Measurements from ENCODE around the gene ZNF22.

Gene ZNF22

GRCh38 chr10:45000752-45001380 is at the start of gene ZNF22:
ZNF22 (plus strand) TSS chr10:45000923; CDS start chr10:45003369, 2,446 bp downstream.
- FAIRE-seq = no peak
- DNase-seq (ENCODE audit: insufficient read length, low spot score) = peak; percentile 45
- TF ChIP-seq POLR2A (IDR thresholded peaks at IDR 0.05; ENCODE audit: low read depth, low read length) = peak; percentile 51

- DNase-seq (ENCODE audit: insufficient read length, low spot score) (no peak), FAIRE-seq (no peak)
- no peak for TF ChIP-seq POLR2A (IDR thresholded peaks at IDR 0.05; ENCODE audit: low read depth, low read length)
Measured at GRCh38 chr10:44951576-44952226, 49.0 kb upstream of the ZNF22 start.

- no peak for FAIRE-seq
- no peak for TF ChIP-seq POLR2A (IDR thresholded peaks at IDR 0.05; ENCODE audit: low read depth, low read length)
- DNase-seq (ENCODE audit: insufficient read length, low spot score) = no peak
Measured at GRCh38 chr10:44952779-44953231, 47.9 kb upstream of the ZNF22 start.

GRCh38 chr10:44954042-44954441 is 46.7 kb upstream of the ZNF22 start:
- DNase-seq (ENCODE audit: insufficient read length, low spot score) = no peak

GRCh38 chr10:44954962-44955361 is 45.8 kb upstream of the ZNF22 start:
- DNase-seq (ENCODE audit: insufficient read length, low spot score) = no peak
- no peak for TF ChIP-seq POLR2A (IDR thresholded peaks at IDR 0.05; ENCODE audit: low read depth, low read length)
- FAIRE-seq = no peak

More at GRCh38 chr10:44954042-44954441, 46.7 kb upstream of the ZNF22 start:
- TF ChIP-seq POLR2A (IDR thresholded peaks at IDR 0.05; ENCODE audit: low read depth, low read length) = no peak
- no peak for FAIRE-seq

- no peak for TF ChIP-seq POLR2A (IDR thresholded peaks at IDR 0.05; ENCODE audit: low read depth, low read length)
- DNase-seq (ENCODE audit: insufficient read length, low spot score) (no peak), FAIRE-seq (no peak)
Measured at GRCh38 chr10:44955413-44956070, 45.2 kb upstream of the ZNF22 start.

GRCh38 chr10:44956226-44956625 is 44.5 kb upstream of the ZNF22 start:
- no peak for TF ChIP-seq POLR2A (IDR thresholded peaks at IDR 0.05; ENCODE audit: low read depth, low read length)
- DNase-seq (ENCODE audit: insufficient read length, low spot score) (no peak), FAIRE-seq (no peak)

GRCh38 chr10:44956717-44957706 is 43.7 kb upstream of the ZNF22 start:
- DNase-seq (ENCODE audit: insufficient read length, low spot score) = no peak
- no peak for FAIRE-seq
- TF ChIP-seq POLR2A (IDR thresholded peaks at IDR 0.05; ENCODE audit: low read depth, low read length) = no peak

GRCh38 chr10:44958196-44958897 is 42.4 kb upstream of the ZNF22 start:
- DNase-seq (ENCODE audit: insufficient read length, low spot score) = peak; percentile 69
- TF ChIP-seq POLR2A (IDR thresholded peaks at IDR 0.05; ENCODE audit: low read depth, low read length) = no peak
- no peak for FAIRE-seq

- DNase-seq (ENCODE audit: insufficient read length, low spot score) = no peak
- no peak for TF ChIP-seq POLR2A (IDR thresholded peaks at IDR 0.05; ENCODE audit: low read depth, low read length)
- no peak for FAIRE-seq
Measured at GRCh38 chr10:44958898-44959246, 41.9 kb upstream of the ZNF22 start.

- FAIRE-seq (no peak), DNase-seq (ENCODE audit: insufficient read length, low spot score) (peak; percentile 85)
- peak; percentile 49 for TF ChIP-seq POLR2A (IDR thresholded peaks at IDR 0.05; ENCODE audit: low read depth, low read length)
Measured at GRCh38 chr10:44959247-44960087, 41.3 kb upstream of the ZNF22 start, which contains the start of gene RASSF4. RASSF4 (plus strand) TSS chr10:44959802; CDS start chr10:44970203, 10,401 bp downstream.

- no peak for DNase-seq (ENCODE audit: insufficient read length, low spot score)
- FAIRE-seq = no peak
- TF ChIP-seq POLR2A (IDR thresholded peaks at IDR 0.05; ENCODE audit: low read depth, low read length) = no peak
Measured at GRCh38 chr10:44960088-44960460, 40.6 kb upstream of the ZNF22 start.

Measured in H54 (cell line).